Astrocyte (in vitro differentiated cells and primary cell): Measurements from ENCODE around the gene NUDT5. TPM values are rescaled to one million over a fixed set of nuclear protein-coding genes. Genes with fewer than 3 reads are reported as not detected.

Experiments used
- DNase-seq: peaks from one replicate; pipeline ENCODE4 v3.0.0-alpha.2; 2010; ENCODE audit warnings: low read depth
- FAIRE-seq: peaks from 2 replicates; lab custom pipeline; 2011; peaks lifted over from hg19 to GRCh38; lab: Jason Lieb, UNC
- H2AFZ ChIP-seq: 2 replicates; pipeline ENCODE4 v1.6.0; 2012; ENCODE audit warnings: low read depth, low read length, inconsistent platforms
- H3K27ac ChIP-seq: 2 replicates; pipeline ENCODE4 v1.5.1; 2011; ENCODE audit warnings: low read depth, low read length, inconsistent platforms
- H3K27me3 ChIP-seq: 2 replicates; pipeline ENCODE4 v1.6.0; 2011; ENCODE audit warnings: low read length, inconsistent platforms; ENCODE audit not compliant: insufficient read depth
- H3K36me3 ChIP-seq: 2 replicates; pipeline ENCODE4 v1.5.1; 2011; ENCODE audit warnings: low read length, inconsistent platforms; ENCODE audit not compliant: insufficient read depth
- H3K4me1 ChIP-seq: 2 replicates; pipeline ENCODE4 v1.5.1; 2011; ENCODE audit warnings: low read length, inconsistent platforms; ENCODE audit not compliant: insufficient read depth
- H3K4me2 ChIP-seq: 2 replicates; pipeline ENCODE4 v1.6.0; 2012; ENCODE audit warnings: low read length, inconsistent platforms
- H3K4me3 ChIP-seq: 2 replicates; pipeline ENCODE4 v1.5.1; 2011; ENCODE audit warnings: low read depth, mild to moderate bottlenecking, low read length, inconsistent platforms; ENCODE audit not compliant: insufficient read depth
- H3K79me2 ChIP-seq: 2 replicates; pipeline ENCODE4 v1.6.0; 2012; ENCODE audit warnings: mild to moderate bottlenecking, low read length, inconsistent platforms; ENCODE audit not compliant: insufficient read depth
- H3K9ac ChIP-seq: 2 replicates; pipeline ENCODE4 v1.6.0; 2012; ENCODE audit warnings: mild to moderate bottlenecking, low read length, inconsistent platforms
- H3K9me3 ChIP-seq: 2 replicates; pipeline ENCODE4 v1.5.1; 2012; ENCODE audit warnings: low read depth, mild to moderate bottlenecking, low read length, inconsistent platforms; ENCODE audit not compliant: insufficient read depth
- H4K20me1 ChIP-seq: 2 replicates; pipeline ENCODE4 v1.6.0; 2012; ENCODE audit warnings: low read length, inconsistent platforms; ENCODE audit not compliant: insufficient read depth
- H3K27ac Mint-ChIP-seq: one replicate; pipeline ENCODE4 v1.8.0; 2021; ENCODE audit warnings: mild to moderate bottlenecking, mixed read lengths; ENCODE audit not compliant: unreplicated experiment
- H3K27me3 Mint-ChIP-seq: one replicate; pipeline ENCODE4 v1.8.0; 2021; ENCODE audit warnings: low read depth, mixed read lengths; ENCODE audit not compliant: unreplicated experiment
- H3K36me3 Mint-ChIP-seq: one replicate; pipeline ENCODE4 v1.8.0; 2021; ENCODE audit warnings: low read depth, mixed read lengths; ENCODE audit not compliant: unreplicated experiment
- H3K4me1 Mint-ChIP-seq: one replicate; pipeline ENCODE4 v1.8.0; 2021; ENCODE audit warnings: low read depth, mixed read lengths; ENCODE audit not compliant: unreplicated experiment
- H3K4me3 Mint-ChIP-seq: one replicate; pipeline ENCODE4 v1.8.0; 2021; ENCODE audit warnings: mild to moderate bottlenecking, moderate library complexity, mixed read lengths; ENCODE audit not compliant: unreplicated experiment
- H3K9me3 Mint-ChIP-seq: one replicate; pipeline ENCODE4 v1.8.0; 2021; ENCODE audit warnings: mild to moderate bottlenecking, mixed read lengths; ENCODE audit not compliant: unreplicated experiment
- CTCF ChIP-seq: IDR thresholded peaks from 2 replicates; pipeline ENCODE4 v1.5.1; 2011; ENCODE audit warnings: low read depth, mild to moderate bottlenecking, inconsistent platforms, low read length, moderate library complexity; ENCODE audit not compliant: insufficient read depth
- EZH2 ChIP-seq: IDR thresholded peaks from 2 replicates; pipeline ENCODE4 v1.6.1; 2012; ENCODE audit warnings: mild to moderate bottlenecking, low read length, inconsistent platforms; ENCODE audit not compliant: insufficient read depth
- total RNA-seq: library from RNA; stranded (reverse); gene quantifications from 2 replicates; pipeline ENCODE4 v1.2.1, GENCODE V29; 2021

The NUDT5 gene
- total RNA-seq, 1 donor from 2014 or later: 85.2 TPM

DNA sequence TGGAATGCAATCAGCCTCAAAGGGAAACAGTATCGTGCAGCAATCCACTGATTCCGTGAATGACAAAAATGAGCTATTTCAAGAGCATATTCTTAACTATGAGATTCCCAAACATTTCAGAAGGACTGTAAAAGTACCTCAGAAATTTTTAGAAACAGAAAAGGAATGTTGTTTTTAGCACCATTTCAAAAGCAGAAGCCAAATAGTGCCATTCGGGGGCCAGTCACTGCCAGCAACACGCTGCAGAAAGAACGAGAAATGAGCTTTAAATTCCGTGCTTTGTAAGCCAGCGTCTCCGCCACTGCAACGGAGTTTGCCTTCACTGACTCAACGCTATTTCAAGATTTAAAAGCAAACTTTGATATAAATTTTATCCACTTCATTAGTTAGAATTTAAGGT, 6.3 kb downstream of the NUDT5 start:
- FAIRE-seq (no peak), DNase-seq (no peak)
- Histone ChIP-seq H3K27ac (no peak overlapping the region), H3K9ac (no peak overlapping the region), H3K27me3 (no peaks in the 10 kb centered on the region), H2AFZ (no peak overlapping the region), H3K4me1 (peaks cover 6% of the 10 kb centered on the region), H3K4me3 (no peak overlapping the region), H4K20me1 (peaks cover 30% of the 10 kb centered on the region), H3K79me2 (peaks cover 77% of the 10 kb centered on the region), H3K36me3 (peaks cover 14% of the 10 kb centered on the region), H3K4me2 (no peak overlapping the region), H3K9me3 (no peaks in the 10 kb centered on the region)
- Mint-ChIP-seq H3K4me1 (peaks cover 11% of the 10 kb centered on the region), H3K9me3 (no peaks in the 10 kb centered on the region), H3K27me3 (no peaks in the 10 kb centered on the region), H3K4me3 (no peak overlapping the region), H3K27ac (no peak overlapping the region), H3K36me3 (peaks cover 8% of the 10 kb centered on the region)
- TF ChIP-seq EZH2 (no peak), CTCF (no peak)

GRCh38 chr10:12188656-12189055, 7.0 kb downstream of the NUDT5 start:
- peaks cover 16% of the 10 kb centered on the region for H3K36me3 ChIP-seq
- DNase-seq (no peak), FAIRE-seq (no peak)
- H3K4me3 Mint-ChIP-seq: no peak overlapping the region
- peaks cover 7% of the 10 kb centered on the region for H3K4me1 Mint-ChIP-seq
- no peaks in the 10 kb centered on the region for H3K9me3 Mint-ChIP-seq
- H3K9me3 ChIP-seq: no peaks in the 10 kb centered on the region
- no peak overlapping the region for H3K27ac ChIP-seq
- H3K27me3 ChIP-seq: no peaks in the 10 kb centered on the region
- TF ChIP-seq CTCF (no peak), EZH2 (no peak)
- H3K9ac ChIP-seq: no peak overlapping the region
- no peaks in the 10 kb centered on the region for H3K4me1 ChIP-seq
- peaks cover 30% of the 10 kb centered on the region for H4K20me1 ChIP-seq
- no peak overlapping the region for H2AFZ ChIP-seq
- no peak overlapping the region for H3K27ac Mint-ChIP-seq
- no peaks in the 10 kb centered on the region for H3K27me3 Mint-ChIP-seq
- no peak overlapping the region for H3K4me3 ChIP-seq
- H3K36me3 Mint-ChIP-seq: peaks cover 8% of the 10 kb centered on the region
- H3K4me2 ChIP-seq: no peak overlapping the region
- H3K79me2 ChIP-seq: peaks cover 69% of the 10 kb centered on the region

DNA sequence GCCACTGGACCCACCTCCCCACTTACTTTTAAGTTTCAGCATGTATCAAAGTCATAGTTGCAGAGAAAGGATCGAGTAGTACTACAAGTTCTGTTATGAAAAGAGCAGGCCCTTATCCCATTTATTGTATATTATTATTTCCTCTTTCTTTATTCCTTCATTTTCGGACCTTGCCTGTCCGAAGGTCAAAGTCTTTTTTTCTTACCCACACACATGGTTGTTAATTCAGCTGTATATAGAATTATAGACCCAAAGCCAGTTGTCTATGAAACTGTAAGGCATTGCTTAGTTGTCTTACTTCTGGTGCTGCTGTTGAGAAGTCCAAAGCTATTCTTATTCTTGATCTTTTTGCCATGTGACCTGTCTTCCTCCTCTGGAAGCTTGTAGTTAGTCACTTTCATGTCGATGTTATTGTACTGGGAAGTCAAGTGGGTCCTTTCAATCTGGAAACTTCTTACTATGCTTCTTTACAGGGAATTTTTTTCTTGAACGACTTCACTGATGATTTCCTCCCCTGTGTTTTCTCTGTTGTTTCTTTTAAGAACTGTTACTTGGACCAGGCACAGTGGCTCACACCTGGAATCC, 8.3 kb downstream of the NUDT5 start:
- Histone ChIP-seq H2AFZ (no peak overlapping the region), H3K4me1 (no peaks in the 10 kb centered on the region), H3K9me3 (no peaks in the 10 kb centered on the region), H4K20me1 (peaks cover 23% of the 10 kb centered on the region), H3K4me2 (no peak overlapping the region), H3K27ac (no peak overlapping the region), H3K79me2 (peaks cover 57% of the 10 kb centered on the region), H3K36me3 (peaks cover 22% of the 10 kb centered on the region), H3K27me3 (no peaks in the 10 kb centered on the region), H3K4me3 (no peak overlapping the region), H3K9ac (no peak overlapping the region)
- TF ChIP-seq CTCF (no peak), EZH2 (no peak)
- H3K27ac Mint-ChIP-seq: no peak overlapping the region
- no peaks in the 10 kb centered on the region for H3K27me3 Mint-ChIP-seq
- peaks cover 4% of the 10 kb centered on the region for H3K4me1 Mint-ChIP-seq
- H3K4me3 Mint-ChIP-seq: no peak overlapping the region
- no peaks in the 10 kb centered on the region for H3K9me3 Mint-ChIP-seq
- DNase-seq (no peak), FAIRE-seq (no peak)
- H3K36me3 Mint-ChIP-seq: peaks cover 8% of the 10 kb centered on the region
